ENCODE measurements around the gene RBM27.
A peak's percentile ranks its signal among the peaks of the same experiment; 100 is the strongest.
"Not testable (repeated sequence)": the region's sequence is repeated elsewhere in the genome, so short reads cannot be mapped to it uniquely, and the experiment has no call there.

RBM27 gene

GRCh38 chr5:146203011-146203871 is at the start of gene RBM27:
RBM27 (plus strand) TSS chr5:146203605; CDS start chr5:146203766, 161 bp downstream.
- DNase-seq: peak; percentile 95

- DNase-seq: no peak
Measured at GRCh38 chr5:146158255-146158654, 45.1 kb upstream of the RBM27 start.

GRCh38 chr5:146164382-146164781 is 39.0 kb upstream of the RBM27 start:
- no peak for DNase-seq

GRCh38 chr5:146165460-146165859 is 37.9 kb upstream of the RBM27 start:
- no peak for DNase-seq

GRCh38 chr5:146165903-146166302 is 37.5 kb upstream of the RBM27 start:
- no peak for DNase-seq

GRCh38 chr5:146169076-146169475 is 34.3 kb upstream of the RBM27 start:
- no peak for DNase-seq

- not testable (repeated sequence) for DNase-seq
Measured at GRCh38 chr5:146173049-146173448, 30.4 kb upstream of the RBM27 start.

- DNase-seq: no peak
Measured at GRCh38 chr5:146173597-146173996, 29.8 kb upstream of the RBM27 start.

- DNase-seq: no peak
Measured at GRCh38 chr5:146176805-146177204, 26.6 kb upstream of the RBM27 start.

- DNase-seq: no peak
Measured at GRCh38 chr5:146179696-146180095, 23.7 kb upstream of the RBM27 start.

GRCh38 chr5:146183403-146183802 is 20.0 kb upstream of the RBM27 start:
- DNase-seq: not testable (repeated sequence)

- no peak for DNase-seq
Measured at GRCh38 chr5:146185161-146185560, 18.2 kb upstream of the RBM27 start.

- DNase-seq: no peak
Measured at GRCh38 chr5:146188358-146188757, 15.0 kb upstream of the RBM27 start.

GRCh38 chr5:146192571-146193043 is 10.8 kb upstream of the RBM27 start:
- no peak for DNase-seq

GRCh38 chr5:146193285-146193684 is 10.1 kb upstream of the RBM27 start:
- no peak for DNase-seq

GRCh38 chr5:146194997-146195396 is 8.4 kb upstream of the RBM27 start:
- DNase-seq: not testable (repeated sequence)

- no peak for DNase-seq
Measured at GRCh38 chr5:146196459-146197048, 6.9 kb upstream of the RBM27 start.

- no peak for DNase-seq
Measured at GRCh38 chr5:146199176-146199815, 4.1 kb upstream of the RBM27 start.

- not testable (repeated sequence) for DNase-seq
Measured at GRCh38 chr5:146201795-146202194, 1.6 kb upstream of the RBM27 start.

- no peak for DNase-seq
Measured at GRCh38 chr5:146203872-146204192, 427 bp downstream of the RBM27 start.

- no peak for DNase-seq
Measured at GRCh38 chr5:146205499-146206202, 2.2 kb downstream of the RBM27 start.

- DNase-seq: no peak
Measured at GRCh38 chr5:146206257-146206656, 2.9 kb downstream of the RBM27 start.

- no peak for DNase-seq
Measured at GRCh38 chr5:146208916-146209522, 5.6 kb downstream of the RBM27 start.

Data from NCI-H1105 treated with DMSO at 0.1 percent for 48 hours (cell line).